ENCODE data around the gene TYW5. TPM values are rescaled to one million over a fixed set of nuclear protein-coding genes. Genes with fewer than 3 reads are reported as not detected.

The TYW5 gene
- total and polyA plus RNA-seq, 2 of the 13 experiments (the other 11 are each of a cell fraction or from before 2014, with no cell fraction given), result 8.3 to 14.6 TPM

DNA sequence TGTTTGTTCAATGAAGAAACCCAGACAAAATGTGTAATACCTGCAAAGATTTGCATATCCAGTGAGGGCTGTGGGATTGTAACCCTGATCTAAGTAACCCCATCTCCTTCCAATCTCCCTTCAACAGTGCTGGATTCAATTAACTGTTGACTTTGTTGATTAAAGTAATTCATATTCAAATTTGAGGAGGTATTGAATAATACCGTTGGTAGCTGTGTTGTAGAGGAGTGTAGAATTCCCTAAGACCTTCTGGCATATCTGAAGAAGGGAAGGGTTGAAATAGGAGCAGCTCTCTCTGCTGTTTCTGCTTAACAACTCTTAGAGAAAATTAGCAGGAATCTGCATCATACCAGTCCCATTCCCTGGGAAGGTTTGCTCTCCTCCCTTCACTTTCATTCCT is 28.2 kb upstream of the TYW5 start (continued):
- TF ChIP-seq, protein P1, sequence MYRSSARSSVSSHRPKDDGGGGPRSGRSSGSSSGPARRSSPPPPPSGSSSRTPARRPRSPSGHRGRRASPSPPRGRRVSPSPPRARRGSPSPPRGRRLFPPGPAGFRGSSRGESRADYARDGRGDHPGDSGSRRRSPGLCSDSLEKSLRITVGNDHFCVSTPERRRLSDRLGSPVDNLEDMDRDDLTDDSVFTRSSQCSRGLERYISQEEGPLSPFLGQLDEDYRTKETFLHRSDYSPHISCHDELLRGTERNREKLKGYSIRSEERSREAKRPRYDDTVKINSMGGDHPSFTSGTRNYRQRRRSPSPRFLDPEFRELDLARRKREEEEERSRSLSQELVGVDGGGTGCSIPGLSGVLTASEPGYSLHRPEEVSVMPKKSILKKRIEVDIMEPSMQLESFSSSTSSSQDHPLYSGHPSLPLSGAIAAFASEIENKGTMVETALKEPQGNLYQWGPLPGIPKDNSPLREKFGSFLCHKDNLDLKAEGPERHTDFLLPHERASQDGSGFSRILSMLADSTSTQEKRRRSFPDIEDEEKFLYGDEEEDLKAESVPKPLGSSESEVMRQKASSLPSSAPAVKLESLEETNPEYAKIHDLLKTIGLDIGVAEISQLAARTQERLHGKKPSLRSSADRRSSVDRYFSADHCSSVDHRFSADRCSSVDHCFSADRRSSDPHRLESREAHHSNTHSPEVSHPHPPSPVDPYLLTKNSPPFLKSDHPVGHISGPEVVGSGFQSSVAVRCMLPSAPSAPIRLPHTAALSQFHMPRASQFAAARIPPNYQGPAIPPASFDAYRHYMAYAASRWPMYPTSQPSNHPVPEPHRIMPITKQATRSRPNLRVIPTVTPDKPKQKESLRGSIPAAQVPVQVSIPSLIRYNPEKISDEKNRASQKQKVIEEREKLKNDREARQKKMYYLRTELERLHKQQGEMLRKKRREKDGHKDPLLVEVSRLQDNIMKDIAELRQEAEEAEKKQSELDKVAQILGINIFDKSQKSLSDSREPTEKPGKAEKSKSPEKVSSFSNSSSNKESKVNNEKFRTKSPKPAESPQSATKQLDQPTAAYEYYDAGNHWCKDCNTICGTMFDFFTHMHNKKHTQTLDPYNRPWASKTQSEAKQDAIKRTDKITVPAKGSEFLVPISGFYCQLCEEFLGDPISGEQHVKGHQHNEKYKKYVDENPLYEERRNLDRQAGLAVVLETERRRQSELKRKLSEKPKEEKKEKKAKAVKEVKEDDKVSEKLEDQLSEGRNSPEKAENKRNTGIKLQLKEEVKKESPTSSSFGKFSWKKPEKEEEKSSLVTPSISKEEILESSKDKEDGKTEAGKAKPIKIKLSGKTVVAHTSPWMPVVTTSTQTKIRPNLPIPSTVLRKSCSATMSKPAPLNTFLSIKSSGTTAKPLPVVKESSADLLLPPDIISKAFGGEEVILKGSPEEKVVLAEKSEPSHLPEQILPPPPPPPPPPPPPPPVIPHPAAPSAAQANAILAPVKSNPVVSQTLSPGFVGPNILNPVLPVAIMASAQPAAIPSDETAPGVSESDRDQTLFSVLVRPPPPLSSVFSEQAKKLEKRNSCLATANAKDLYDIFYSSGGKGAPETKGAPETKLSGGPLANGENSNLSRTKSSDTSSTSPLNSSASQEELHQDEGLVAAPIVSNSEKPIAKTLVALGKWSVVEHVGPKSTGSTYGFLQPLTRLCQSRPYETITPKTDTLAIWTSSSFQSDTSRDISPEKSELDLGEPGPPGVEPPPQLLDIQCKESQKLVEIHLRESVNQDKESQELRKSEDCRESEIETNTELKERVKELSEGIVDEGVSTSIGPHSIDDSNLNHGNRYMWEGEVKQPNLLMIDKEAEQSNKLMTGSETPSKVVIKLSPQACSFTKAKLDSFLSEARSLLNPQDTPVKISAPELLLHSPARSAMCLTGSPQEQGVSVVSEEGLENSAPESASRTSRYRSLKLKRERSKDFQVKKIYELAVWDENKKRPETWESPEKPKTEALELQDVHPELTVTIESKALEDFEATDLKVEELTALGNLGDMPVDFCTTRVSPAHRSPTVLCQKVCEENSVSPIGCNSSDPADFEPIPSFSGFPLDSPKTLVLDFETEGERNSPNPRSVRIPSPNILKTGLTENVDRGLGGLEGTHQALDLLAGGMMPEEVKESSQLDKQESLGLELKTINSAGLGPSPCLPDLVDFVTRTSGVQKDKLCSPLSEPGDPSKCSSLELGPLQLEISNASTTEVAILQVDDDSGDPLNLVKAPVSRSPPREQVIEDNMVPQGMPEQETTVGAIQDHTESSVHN (CRISPR knock-in tag; IDR thresholded peaks at IDR 0.05), result no peak

DNA sequence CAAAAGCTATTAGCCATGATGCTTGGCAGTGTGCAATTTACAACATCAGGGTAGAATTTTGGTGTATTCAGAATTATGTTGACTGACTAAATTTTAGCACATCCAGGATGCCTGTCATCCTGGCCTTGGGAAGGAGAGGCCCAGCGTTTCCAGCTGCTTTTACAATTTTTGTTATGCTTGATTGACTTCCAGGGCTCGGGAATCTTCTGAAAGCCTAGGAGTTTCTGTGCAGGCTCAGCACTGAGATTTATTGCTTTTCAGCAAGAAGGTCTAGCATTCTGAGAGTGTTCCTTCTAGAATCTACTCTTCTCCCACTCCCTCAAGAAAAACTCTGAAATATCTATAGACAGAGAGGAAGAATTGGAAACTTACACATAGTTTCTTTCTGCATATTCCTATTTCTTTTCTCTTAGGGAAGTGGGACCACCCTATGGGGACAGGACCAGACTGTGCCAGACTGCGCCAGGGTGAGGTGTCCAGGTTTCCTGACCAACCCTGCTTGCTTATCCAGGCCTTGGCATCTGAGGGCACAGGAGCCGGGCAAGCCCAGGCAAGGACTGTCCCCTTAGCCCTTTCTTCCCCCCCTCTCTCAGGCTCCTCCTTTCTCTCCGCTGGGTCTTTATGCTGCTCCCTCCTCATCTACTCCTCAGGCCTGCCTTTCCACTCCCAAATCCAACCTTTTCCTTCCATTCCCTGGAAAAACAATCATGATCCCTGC is 27.0 kb upstream of the TYW5 start:
- CTCF ChIA-PET (ENCODE audit: low intra/inter-chr PET ratio, low total read pairs), result no interaction called here
- Histone ChIP-seq H3K27ac (ENCODE audit: extremely low read length, insufficient read depth, low read length) (no peak overlapping the region), H3K36me3 (replicated peaks in 1 of 2; ENCODE audit: control insufficient read depth in 1 of 2, insufficient read depth in 2 of 2, low read length in 2 of 2) (no peaks in the 10 kb centered on the region), H2AFZ (ENCODE audit: low read length) (no peak overlapping the region), H3K27me3 (ENCODE audit: control insufficient read depth in 1 of 2, insufficient read depth in 2 of 2, low read length in 2 of 2) (no peaks in the 10 kb centered on the region), H3K9me3 (ENCODE audit: low read length) (no peaks in the 10 kb centered on the region), H4K20me1 (ENCODE audit: insufficient read depth, low read length) (no peaks in the 10 kb centered on the region), H3K4me3 (replicated peaks in 1 of 3; ENCODE audit: insufficient read depth in 1 of 3, low read depth in 2 of 3, low read length in 3 of 3) (no peak overlapping the region), H3K4me2 (ENCODE audit: low read depth, low read length) (no peak overlapping the region), H3K79me2 (ENCODE audit: insufficient read depth, low read length) (no peaks in the 10 kb centered on the region), H3K9ac (ENCODE audit: insufficient read depth, low read depth, low read length) (no peak overlapping the region), H3K4me1 (ENCODE audit: insufficient read depth, low read length) (peaks cover 25% of the 10 kb centered on the region)
- WGBS (ENCODE audit: low lambda C conversion rate), result 62% methylated on average over 5 of the region's 5 CpGs
- DNase-seq (ENCODE audit: low spot score), result no peak
- no TSS peak for BruUV-seq (replicated peaks)
- FAIRE-seq, result no peak
- in situ Hi-C loops (cut with HindIII; ENCODE audit: extremely low pct_ligation_motif_present, low pct_unique_long_range_greater_than_20kb), result loop anchor here (10.0 kb wide), 1 partner anchor 323 kb away; the partner anchor contains the start of gene SPATS2L
- no peak for ATAC-seq
- POLR2A ChIA-PET, result no interaction called here
- intact Hi-C loops (cut with micrococcal nuclease; ENCODE audit: unreplicated experiment), result loop anchor here (10.0 kb wide), 2 partner anchors 383 to 423 kb away; no protein-coding TSS in a partner anchor
- TF ChIP-seq, protein P2, sequence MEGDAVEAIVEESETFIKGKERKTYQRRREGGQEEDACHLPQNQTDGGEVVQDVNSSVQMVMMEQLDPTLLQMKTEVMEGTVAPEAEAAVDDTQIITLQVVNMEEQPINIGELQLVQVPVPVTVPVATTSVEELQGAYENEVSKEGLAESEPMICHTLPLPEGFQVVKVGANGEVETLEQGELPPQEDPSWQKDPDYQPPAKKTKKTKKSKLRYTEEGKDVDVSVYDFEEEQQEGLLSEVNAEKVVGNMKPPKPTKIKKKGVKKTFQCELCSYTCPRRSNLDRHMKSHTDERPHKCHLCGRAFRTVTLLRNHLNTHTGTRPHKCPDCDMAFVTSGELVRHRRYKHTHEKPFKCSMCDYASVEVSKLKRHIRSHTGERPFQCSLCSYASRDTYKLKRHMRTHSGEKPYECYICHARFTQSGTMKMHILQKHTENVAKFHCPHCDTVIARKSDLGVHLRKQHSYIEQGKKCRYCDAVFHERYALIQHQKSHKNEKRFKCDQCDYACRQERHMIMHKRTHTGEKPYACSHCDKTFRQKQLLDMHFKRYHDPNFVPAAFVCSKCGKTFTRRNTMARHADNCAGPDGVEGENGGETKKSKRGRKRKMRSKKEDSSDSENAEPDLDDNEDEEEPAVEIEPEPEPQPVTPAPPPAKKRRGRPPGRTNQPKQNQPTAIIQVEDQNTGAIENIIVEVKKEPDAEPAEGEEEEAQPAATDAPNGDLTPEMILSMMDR (CRISPR knock-in tag; IDR thresholded peaks at IDR 0.05), result no peak
- TF ChIP-seq, protein P3, sequence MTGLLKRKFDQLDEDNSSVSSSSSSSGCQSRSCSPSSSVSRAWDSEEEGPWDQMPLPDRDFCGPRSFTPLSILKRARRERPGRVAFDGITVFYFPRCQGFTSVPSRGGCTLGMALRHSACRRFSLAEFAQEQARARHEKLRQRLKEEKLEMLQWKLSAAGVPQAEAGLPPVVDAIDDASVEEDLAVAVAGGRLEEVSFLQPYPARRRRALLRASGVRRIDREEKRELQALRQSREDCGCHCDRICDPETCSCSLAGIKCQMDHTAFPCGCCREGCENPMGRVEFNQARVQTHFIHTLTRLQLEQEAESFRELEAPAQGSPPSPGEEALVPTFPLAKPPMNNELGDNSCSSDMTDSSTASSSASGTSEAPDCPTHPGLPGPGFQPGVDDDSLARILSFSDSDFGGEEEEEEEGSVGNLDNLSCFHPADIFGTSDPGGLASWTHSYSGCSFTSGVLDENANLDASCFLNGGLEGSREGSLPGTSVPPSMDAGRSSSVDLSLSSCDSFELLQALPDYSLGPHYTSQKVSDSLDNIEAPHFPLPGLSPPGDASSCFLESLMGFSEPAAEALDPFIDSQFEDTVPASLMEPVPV (CRISPR knock-in tag; IDR thresholded peaks at IDR 0.05), result no peak
- TF ChIP-seq, protein P4, sequence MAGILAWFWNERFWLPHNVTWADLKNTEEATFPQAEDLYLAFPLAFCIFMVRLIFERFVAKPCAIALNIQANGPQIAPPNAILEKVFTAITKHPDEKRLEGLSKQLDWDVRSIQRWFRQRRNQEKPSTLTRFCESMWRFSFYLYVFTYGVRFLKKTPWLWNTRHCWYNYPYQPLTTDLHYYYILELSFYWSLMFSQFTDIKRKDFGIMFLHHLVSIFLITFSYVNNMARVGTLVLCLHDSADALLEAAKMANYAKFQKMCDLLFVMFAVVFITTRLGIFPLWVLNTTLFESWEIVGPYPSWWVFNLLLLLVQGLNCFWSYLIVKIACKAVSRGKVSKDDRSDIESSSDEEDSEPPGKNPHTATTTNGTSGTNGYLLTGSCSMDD (CRISPR knock-in tag; IDR thresholded peaks at IDR 0.05), result no peak
- no peak for TF ChIP-seq ZNF180 (CRISPR knock-in tag; IDR thresholded peaks at IDR 0.05; ENCODE audit: borderline replicate concordance, low read depth)
- TF ChIP-seq, protein P5, sequence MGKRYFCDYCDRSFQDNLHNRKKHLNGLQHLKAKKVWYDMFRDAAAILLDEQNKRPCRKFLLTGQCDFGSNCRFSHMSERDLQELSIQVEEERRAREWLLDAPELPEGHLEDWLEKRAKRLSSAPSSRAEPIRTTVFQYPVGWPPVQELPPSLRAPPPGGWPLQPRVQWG (CRISPR knock-in tag; IDR thresholded peaks at IDR 0.05; ENCODE audit: borderline replicate concordance, low read depth), result no peak
- TF ChIP-seq DNMT1 (CRISPR knock-in tag; IDR thresholded peaks at IDR 0.05), result no peak
